Activated T-cell treated with anti-CD3 and anti-CD28 coated beads, Interleukin-2, amount 50 U/mL, for 48 hours (primary cell): Measurements from ENCODE around the gene RAB18.
"Not testable (repeated sequence)": the region's sequence is repeated elsewhere in the genome, so short reads cannot be mapped to it uniquely, and the experiment has no call there.

Experiments
- DNase-seq, 2 experiments: peaks; one replicate each; pipeline ENCODE4 v3.0.0-alpha.2; 2020

Gene RAB18

DNA sequence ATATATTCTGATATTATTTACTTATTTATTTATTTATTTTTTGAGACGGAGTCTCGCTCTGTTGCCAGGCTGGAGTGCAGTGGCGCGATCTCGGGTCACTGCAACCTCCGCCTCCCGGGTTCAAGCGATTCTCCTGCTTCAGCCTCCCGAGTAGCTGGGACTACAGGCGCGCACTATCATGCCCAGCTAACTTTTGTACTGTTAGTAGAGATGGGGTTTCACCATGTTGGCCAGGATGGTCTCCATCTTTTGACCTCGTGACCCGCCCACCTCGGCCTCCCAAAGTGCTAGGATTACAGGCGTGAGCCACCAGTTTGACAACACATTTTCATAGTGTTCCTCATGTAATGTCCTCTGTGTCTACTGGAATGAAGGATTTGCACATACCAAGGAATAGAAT is 1.4 kb downstream of the RAB18 start:
- DNase-seq = not testable (repeated sequence)

GRCh38 chr10:27506280-27506679 is 2.2 kb downstream of the RAB18 start:
- no peak for DNase-seq

DNA sequence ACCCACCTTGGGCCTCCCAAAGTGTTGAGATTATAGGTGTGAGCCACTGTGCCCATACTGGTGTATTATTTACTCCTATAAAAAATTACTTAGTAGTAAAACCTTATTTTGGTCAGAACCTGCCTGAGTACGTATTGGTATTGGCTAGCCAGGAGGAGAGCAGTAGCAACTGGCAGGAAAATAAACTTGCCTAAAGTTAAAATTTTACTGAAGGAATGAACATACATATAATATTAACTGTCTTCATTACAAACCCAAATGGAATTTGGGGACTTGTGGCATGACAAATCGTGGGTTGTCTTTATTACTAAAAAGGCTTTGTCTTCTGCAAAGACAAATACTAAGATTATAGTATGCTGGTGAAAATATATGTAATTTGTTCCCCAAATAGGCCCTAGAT is 8.4 kb downstream of the RAB18 start:
- DNase-seq = no peak

- DNase-seq = no peak
Observed at GRCh38 chr10:27513451-27514191, 9.5 kb downstream of the RAB18 start.

- DNase-seq = no peak
Observed at GRCh38 chr10:27514243-27514642, 10.1 kb downstream of the RAB18 start.

DNA sequence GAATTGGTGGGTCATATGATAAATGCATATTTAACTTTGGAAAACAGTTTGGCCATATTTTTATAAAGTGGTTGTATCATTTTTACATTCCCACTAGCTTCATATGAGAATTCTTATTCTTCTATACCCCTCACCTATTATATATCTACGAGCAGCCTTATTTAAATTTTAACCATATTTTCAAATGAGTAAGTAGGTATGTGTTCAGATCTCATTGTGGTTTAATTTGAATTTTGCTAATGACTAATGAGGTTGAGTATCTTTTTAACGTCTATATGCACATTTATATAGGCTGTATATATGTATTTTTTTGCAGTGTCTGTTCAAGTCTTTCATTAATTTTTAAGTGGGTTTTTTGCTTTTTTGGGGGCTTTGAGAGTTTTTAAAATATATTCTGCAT is 14.2 kb downstream of the RAB18 start:
- DNase-seq = no peak

DNA sequence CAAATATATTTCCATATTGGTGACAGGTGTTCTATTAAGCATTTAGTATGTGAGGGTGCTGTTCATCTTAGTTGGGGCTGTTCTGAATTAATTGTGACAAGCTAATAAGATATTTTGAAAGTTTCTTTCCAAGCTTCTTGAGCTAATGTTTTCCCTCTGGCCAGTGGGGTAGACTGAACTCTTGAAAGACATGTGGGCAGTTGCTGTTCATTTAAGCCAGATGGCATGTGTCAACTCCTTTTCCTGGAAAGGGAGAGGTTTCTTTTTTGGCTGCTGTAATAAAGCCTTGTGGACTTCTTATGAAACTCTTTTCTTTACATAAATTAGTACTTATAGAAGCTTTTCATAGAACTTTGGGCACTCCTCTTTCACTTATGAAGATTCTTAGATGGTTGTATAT is 21.7 kb downstream of the RAB18 start:
- DNase-seq = no peak

GRCh38 chr10:27526242-27526641 is 22.1 kb downstream of the RAB18 start:
- DNase-seq = no peak

DNA sequence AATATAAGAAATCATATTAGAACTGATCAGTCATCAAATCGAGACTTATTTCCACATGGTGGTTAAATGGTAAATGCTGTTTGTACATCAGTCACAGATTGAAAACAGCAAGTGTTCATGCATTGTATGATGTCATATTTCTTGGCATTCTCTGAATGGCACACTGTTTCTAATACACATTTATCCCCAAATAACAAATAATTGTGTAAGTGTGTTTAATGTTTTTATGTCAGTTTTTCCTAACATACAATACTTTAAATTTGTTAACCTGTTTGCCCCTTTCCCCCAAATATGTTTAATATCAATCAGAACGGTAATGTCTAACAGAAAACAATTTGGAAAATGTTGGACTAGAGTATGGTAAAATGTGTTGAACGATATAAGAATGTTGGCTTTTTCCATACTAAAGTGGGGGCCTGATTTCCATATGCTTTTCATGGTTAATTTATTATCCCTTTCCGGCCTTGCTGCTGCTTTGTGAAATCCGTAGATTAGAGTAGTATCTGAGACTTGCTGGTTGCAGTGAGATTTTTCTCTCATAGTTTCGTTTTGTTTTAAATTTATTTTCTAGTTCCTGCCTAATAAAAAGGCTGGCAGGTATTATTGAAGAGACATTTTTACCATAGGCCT is 23.7 kb downstream of the RAB18 start:
- DNase-seq = no peak

- no peak for DNase-seq
Observed at GRCh38 chr10:27529010-27529783, 25.1 kb downstream of the RAB18 start.

DNA sequence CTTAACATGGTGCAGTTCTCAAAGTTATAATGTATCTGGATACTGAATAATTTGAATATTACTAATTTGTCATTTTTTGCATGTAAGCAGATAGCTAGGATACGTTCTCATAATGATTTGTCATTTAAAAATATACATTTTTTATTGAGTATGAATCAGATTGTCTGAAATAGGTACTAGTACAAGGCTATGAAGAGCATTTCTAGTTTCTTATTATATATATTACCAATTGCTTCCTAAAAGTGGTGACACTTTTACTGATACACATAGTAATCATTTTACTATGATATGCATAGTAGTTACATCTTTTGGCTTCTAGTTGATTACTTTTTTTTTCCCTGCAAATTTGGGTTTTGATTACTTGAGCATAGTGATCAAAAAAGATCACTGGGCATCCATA is 26.4 kb downstream of the RAB18 start:
- no peak for DNase-seq

GRCh38 chr10:27531336-27531847 is 27.3 kb downstream of the RAB18 start:
- no peak for DNase-seq

GRCh38 chr10:27534161-27534700 is 30.1 kb downstream of the RAB18 start:
- no peak for DNase-seq

DNA sequence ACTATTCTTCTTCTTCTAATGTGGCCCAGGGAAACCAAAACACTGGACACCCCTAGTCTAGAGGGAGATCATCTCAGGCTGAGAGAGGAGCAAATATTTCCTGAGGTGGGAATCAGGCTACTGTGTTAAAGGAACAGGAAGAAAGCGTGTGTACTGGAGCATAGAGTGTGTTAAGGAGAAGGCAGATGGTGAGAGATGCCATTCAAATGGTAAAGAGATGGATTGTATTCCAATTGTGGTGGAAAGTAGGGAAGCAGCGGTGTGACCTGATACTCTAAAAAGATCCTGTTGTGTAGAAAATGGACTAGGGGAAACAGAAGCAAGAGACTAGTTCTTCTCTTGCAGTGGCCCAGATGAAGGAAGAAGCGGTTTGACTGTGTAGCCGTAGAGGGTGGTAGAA is 31.2 kb downstream of the RAB18 start:
- DNase-seq = no peak

GRCh38 chr10:27536437-27536836 is 32.3 kb downstream of the RAB18 start:
- DNase-seq = no peak

DNA sequence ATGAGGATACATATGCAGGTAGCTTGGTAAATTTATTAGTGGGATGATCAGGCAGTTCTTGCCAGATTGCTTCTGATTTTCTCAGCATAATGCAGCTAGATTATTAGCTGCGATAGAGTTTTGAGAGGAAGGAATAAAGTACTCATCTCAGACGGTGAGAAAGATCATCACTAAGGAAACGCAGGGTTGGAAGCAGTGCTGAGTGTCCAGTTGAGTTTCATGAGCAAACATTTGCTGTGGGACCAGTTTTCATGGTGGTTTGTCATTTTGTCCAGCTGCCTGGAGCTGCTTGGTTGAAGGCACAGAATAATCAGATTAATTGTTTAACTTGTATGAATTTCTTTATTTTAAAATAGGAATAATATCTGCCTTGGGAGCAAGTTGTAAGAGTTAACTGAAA is 33.1 kb downstream of the RAB18 start:
- DNase-seq = no peak

- DNase-seq = no peak
Observed at GRCh38 chr10:27537787-27538186, 33.7 kb downstream of the RAB18 start.

- no peak for DNase-seq
Observed at GRCh38 chr10:27540672-27541071, 36.6 kb downstream of the RAB18 start.

- DNase-seq = no peak
Observed at GRCh38 chr10:27541796-27542729, 38.0 kb downstream of the RAB18 start.

- no peak for DNase-seq
Observed at GRCh38 chr10:27542812-27543211, 38.7 kb downstream of the RAB18 start.

DNA sequence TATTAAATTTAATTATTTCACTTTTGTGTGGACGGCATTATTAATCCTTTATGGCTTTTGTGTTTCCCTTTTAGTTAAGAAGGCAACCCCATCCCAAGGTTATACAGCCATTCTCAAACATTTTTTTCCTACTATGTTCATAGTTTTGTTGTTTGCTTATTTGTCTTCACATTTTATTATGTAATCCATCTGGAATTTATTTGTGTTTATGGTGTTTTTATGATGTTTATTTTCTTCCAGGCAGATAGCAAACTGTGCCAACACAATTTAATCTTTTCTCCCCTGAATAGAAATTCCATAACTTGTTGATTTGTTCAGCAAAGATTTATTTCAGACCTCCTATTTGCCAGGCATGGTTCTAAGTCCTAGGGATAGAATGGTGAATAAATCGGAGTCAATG is 42.9 kb downstream of the RAB18 start:
- DNase-seq = no peak

- DNase-seq = no peak
Observed at GRCh38 chr10:27547482-27547881, 43.4 kb downstream of the RAB18 start.
